H1 (cell line): ENCODE data around the gene SHISAL2B. TPM values are rescaled to one million over a fixed set of nuclear protein-coding genes. Genes with fewer than 3 reads are reported as not detected.

Source experiments
- CEBPB ChIP-seq: IDR thresholded peaks from 2 replicates; pipeline ENCODE4 v1.6.1; 2012; ENCODE audit warnings: low read depth, low read length
- EZH2 ChIP-seq: fragments of 200-600 bp; sonication (generic); IDR thresholded peaks from 2 replicates; pipeline ENCODE4 v1.7.1; 2012; ENCODE audit warnings: low read depth, mild to moderate bottlenecking, moderate library complexity, low read length, inconsistent platforms; ENCODE audit not compliant: severe bottlenecking
- SUZ12 ChIP-seq: fragments of 200-600 bp; sonication (generic); IDR thresholded peaks from 2 replicates; pipeline ENCODE4 v1.6.1; 2012; ENCODE audit warnings: mild to moderate bottlenecking, inconsistent platforms, low read length, moderate library complexity, mixed read lengths
- polyA plus RNA-seq, 7 experiments: library from polyadenylated mRNA; depleted of rRNA in 3 of 7; stranded (reverse) in 5 of 7; unstranded in 2 of 7; fragments of >200 nt in 5 of 7; fragments of 200-250 nt in 2 of 7; gene quantifications; 1 replicate in 5 of 7; 2 replicates in 1 of 7; 4 replicates in 1 of 7; pipeline versions ENCODE4 v1.2.1 to v1.2.3, GENCODE V29; 2011 to 2013; ENCODE audit warnings: missing spikeins in 2 of 7, mixed read lengths in 2 of 7
- total RNA-seq: library from RNA; stranded (reverse); fragmentation: NEBNext Ultra II Directional; extraction: Animal tissue kit (Norgen Biotek cat#: 25700); gene quantifications from 2 replicates; pipeline ENCODE4 v1.2.1, GENCODE V29; 2021
- TF ChIP-seq, protein P1 (sequence below): IDR thresholded peaks from 2 replicates; pipeline ENCODE4 v1.6.1; 2012; ENCODE audit warnings: inconsistent platforms

The SHISAL2B gene
- total and polyA plus RNA-seq, 2 of the 8 experiments (the other 6 are each of a cell fraction or from before 2014, with no cell fraction given), result 10.6 to 14.2 TPM

DNA sequence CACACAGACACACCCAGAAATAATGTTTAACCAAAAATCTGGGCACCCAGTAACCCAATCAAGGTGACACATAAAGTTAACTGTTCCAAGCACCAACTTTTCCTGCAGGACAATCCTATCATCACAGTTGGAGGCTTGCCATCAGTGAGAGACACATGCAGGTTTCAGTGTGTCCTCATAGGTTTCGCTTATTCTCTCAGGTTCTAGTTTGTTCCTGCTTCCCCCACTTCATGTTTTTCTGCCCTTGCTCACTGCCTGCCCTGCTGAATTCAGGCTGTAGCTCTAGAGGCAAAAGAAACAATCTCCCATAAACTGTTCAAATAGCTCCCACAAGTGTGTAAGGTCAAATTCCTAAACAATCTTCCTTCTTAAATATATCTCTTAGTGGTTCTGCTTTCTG is 20.0 kb upstream of the SHISAL2B start (continued):
- TF ChIP-seq, protein P1, sequence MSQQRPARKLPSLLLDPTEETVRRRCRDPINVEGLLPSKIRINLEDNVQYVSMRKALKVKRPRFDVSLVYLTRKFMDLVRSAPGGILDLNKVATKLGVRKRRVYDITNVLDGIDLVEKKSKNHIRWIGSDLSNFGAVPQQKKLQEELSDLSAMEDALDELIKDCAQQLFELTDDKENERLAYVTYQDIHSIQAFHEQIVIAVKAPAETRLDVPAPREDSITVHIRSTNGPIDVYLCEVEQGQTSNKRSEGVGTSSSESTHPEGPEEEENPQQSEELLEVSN, result no peak
- no peak for TF ChIP-seq CEBPB
- no peak for TF ChIP-seq SUZ12
- TF ChIP-seq EZH2, result no peak
